DND-41 (cell line): ENCODE results near the gene C6orf136.

Source experiments
- CTCF ChIP-seq: IDR thresholded peaks from 2 replicates; pipeline ENCODE4 v1.5.1; 2012; ENCODE audit warnings: borderline replicate concordance, low read length, moderate library complexity, mild to moderate bottlenecking; ENCODE audit not compliant: poor library complexity, severe bottlenecking; ENCODE audit errors: extremely low read depth
- EZH2 ChIP-seq: IDR thresholded peaks from 3 replicates; pipeline ENCODE4 v1.6.1; 2012; ENCODE audit warnings: borderline replicate concordance, low read depth, mild to moderate bottlenecking, moderate library complexity, low read length, inconsistent platforms; ENCODE audit not compliant: severe bottlenecking

DNA sequence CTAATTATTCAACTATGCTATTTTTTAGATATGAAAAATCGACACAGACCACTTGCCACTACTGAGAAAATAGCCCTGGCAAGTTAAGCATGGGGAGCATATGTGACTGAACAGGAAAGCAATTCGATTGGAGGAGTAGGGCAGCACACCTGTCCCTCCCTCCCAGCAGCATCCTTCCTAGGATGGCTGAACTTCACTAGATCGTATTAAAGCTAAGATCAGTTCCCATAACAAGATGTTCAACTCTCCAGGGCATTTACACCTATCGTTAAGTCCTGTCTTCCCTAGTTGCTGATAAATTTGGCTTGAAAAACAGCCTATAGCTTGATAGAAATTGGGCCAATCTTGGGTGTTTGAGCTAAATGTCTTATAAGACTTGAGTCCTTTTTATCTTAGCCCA lies 36.9 kb upstream of the C6orf136 start:
- TF ChIP-seq CTCF (no peak), EZH2 (no peak)
